GM12891 (cell line): ENCODE results near the gene ARHGEF4.
A peak's percentile ranks its signal among the peaks of the same experiment; 100 is the strongest.

Experiments
- DNase-seq: peaks from one replicate; pipeline ENCODE4 v3.0.0; 2011; ENCODE audit warnings: low spot score; ENCODE audit not compliant: insufficient read length
- FAIRE-seq: peaks from 2 replicates; lab custom pipeline; 2011; peaks lifted over from hg19 to GRCh38; lab: Jason Lieb, UNC
- PAX5 ChIP-seq: IDR thresholded peaks from 2 replicates; pipeline ENCODE4 v1.6.1; 2011; ENCODE audit warnings: low read length, moderate library complexity, mild to moderate bottlenecking; ENCODE audit not compliant: insufficient read depth, severe bottlenecking
- POLR2A ChIP-seq: IDR thresholded peaks from 2 replicates; pipeline ENCODE4 v1.6.1; 2011; ENCODE audit warnings: low read depth, low read length, control low read depth
- POLR2AphosphoS5 ChIP-seq: IDR thresholded peaks from 2 replicates; pipeline ENCODE4 v1.6.1; 2011; ENCODE audit warnings: low read depth, low read length, control low read depth
- POU2F2 ChIP-seq: IDR thresholded peaks from 2 replicates; pipeline ENCODE4 v1.6.1; 2011; ENCODE audit warnings: low read depth, mild to moderate bottlenecking, control low read depth, low read length, moderate library complexity
- SPI1 ChIP-seq: IDR thresholded peaks from 2 replicates; pipeline ENCODE4 v1.6.1; 2011; ENCODE audit warnings: low read depth, low read length, control low read depth
- TAF1 ChIP-seq: IDR thresholded peaks from 2 replicates; pipeline ENCODE4 v1.6.1; 2011; ENCODE audit warnings: low read depth, low read length, control low read depth

Gene ARHGEF4

GRCh38 chr2:130957915-130958314 is 121.2 kb downstream of the ARHGEF4 start:
- FAIRE-seq (no peak), DNase-seq (no peak)
- no peak for TF ChIP-seq TAF1
- no peak for TF ChIP-seq POLR2AphosphoS5
- no peak for TF ChIP-seq POLR2A
- TF ChIP-seq POU2F2: no peak
- no peak for TF ChIP-seq PAX5

- DNase-seq: no peak
- no peak for FAIRE-seq
- TF ChIP-seq SPI1: no peak
- TF ChIP-seq PAX5: no peak
Measured at GRCh38 chr2:130963196-130963848, 126.6 kb downstream of the ARHGEF4 start.

GRCh38 chr2:130963849-130964793 is 127.4 kb downstream of the ARHGEF4 start:
- DNase-seq (no peak), FAIRE-seq (no peak)
- no peak for TF ChIP-seq POLR2A
- TF ChIP-seq TAF1: no peak
- TF ChIP-seq POLR2AphosphoS5: no peak
- TF ChIP-seq POU2F2: no peak
- TF ChIP-seq PAX5: no peak
- TF ChIP-seq SPI1: no peak

- TF ChIP-seq PAX5 (no peak), POU2F2 (no peak), SPI1 (no peak), TAF1 (no peak), POLR2AphosphoS5 (no peak), POLR2A (no peak)
- no peak for FAIRE-seq
- no peak for DNase-seq
Measured at GRCh38 chr2:130964931-130965330, 128.2 kb downstream of the ARHGEF4 start.

GRCh38 chr2:130966149-130966774 is 129.5 kb downstream of the ARHGEF4 start:
- no peak for TF ChIP-seq POLR2AphosphoS5
- no peak for TF ChIP-seq POLR2A
- TF ChIP-seq PAX5: no peak
- TF ChIP-seq POU2F2: no peak
- TF ChIP-seq SPI1: no peak
- TF ChIP-seq TAF1: no peak
- no peak for DNase-seq
- FAIRE-seq: no peak

- no peak for DNase-seq
- FAIRE-seq: no peak
- no peak for TF ChIP-seq PAX5
Measured at GRCh38 chr2:130966775-130967490, 130.2 kb downstream of the ARHGEF4 start.

- DNase-seq: no peak
- TF ChIP-seq SPI1 (no peak), POLR2A (no peak), TAF1 (no peak), PAX5 (no peak), POLR2AphosphoS5 (no peak), POU2F2 (no peak)
- FAIRE-seq: no peak
Measured at GRCh38 chr2:130972410-130972809, 135.7 kb downstream of the ARHGEF4 start.

GRCh38 chr2:130975729-130976128 is 139.0 kb downstream of the ARHGEF4 start:
- TF ChIP-seq POLR2A (no peak), SPI1 (no peak), PAX5 (no peak), POLR2AphosphoS5 (no peak), TAF1 (no peak), POU2F2 (no peak)
- no peak for DNase-seq
- no peak for FAIRE-seq

GRCh38 chr2:130976591-130977237 is 140.0 kb downstream of the ARHGEF4 start:
- FAIRE-seq: peak; percentile 66
- DNase-seq: no peak
- no peak for TF ChIP-seq TAF1
- no peak for TF ChIP-seq POLR2A
- no peak for TF ChIP-seq POLR2AphosphoS5
- no peak for TF ChIP-seq POU2F2
- no peak for TF ChIP-seq PAX5
- TF ChIP-seq SPI1: no peak
